ENCODE data around the gene KCNQ1.

- TF ChIP-seq CTCF (optimal IDR thresholded peaks at IDR 0.05 in 1 of 3, IDR thresholded peaks at IDR 0.05 in 1 of 3, conservative IDR thresholded peaks at IDR 0.05 in 1 of 3; ENCODE audit: extremely low read depth in 1 of 3, insufficient read depth in 2 of 3, low read length in 3 of 3), result no peak
- TF ChIP-seq EZH2 (IDR thresholded peaks at IDR 0.05; ENCODE audit: low read length), result no peak
These were observed 453.7 kb downstream of the KCNQ1 start for GRCh38 chr11:2898366-2899079.

All from keratinocyte (primary cell).